ENCODE data around the gene MED12. TPM values are rescaled to one million over a fixed set of nuclear protein-coding genes. Genes with fewer than 3 reads are reported as not detected.

MED12 gene
- total and polyA plus RNA-seq, 7 donors: 4.9 to 27.6 (median 17.4) TPM

GRCh38 chrX:71169586-71169985 is 51.2 kb downstream of the MED12 start:
- Histone ChIP-seq H3K27me3 (no peaks in the 10 kb centered on the region), H3K36me3 (no peaks in the 10 kb centered on the region), H3K4me1 (no peaks in the 10 kb centered on the region), H3K9me3 (no peaks in the 10 kb centered on the region), H3K4me3 (no peak overlapping the region), H3K27ac (no peak overlapping the region)
- WGBS, 2 donors: 91 to 94% methylated on average over 22 of the region's 22 CpGs
- TF ChIP-seq EP300 (IDR thresholded peaks at IDR 0.05) (no peak), POLR2A (IDR thresholded peaks at IDR 0.05) (no peak), CTCF (IDR thresholded peaks at IDR 0.05) (no peak), POLR2AphosphoS5 (IDR thresholded peaks at IDR 0.05) (no peak)
- no peak for DNase-seq
- intact Hi-C loops (cut with DNase I): no loop called here

GRCh38 chrX:71170660-71171059 is 52.3 kb downstream of the MED12 start:
- no peak for DNase-seq
- Histone ChIP-seq H3K27me3 (no peaks in the 10 kb centered on the region), H3K9me3 (no peaks in the 10 kb centered on the region), H3K4me3 (no peak overlapping the region), H3K27ac (no peak overlapping the region), H3K4me1 (no peaks in the 10 kb centered on the region), H3K36me3 (no peaks in the 10 kb centered on the region)
- 91 to 93% methylated on average over 5 of the region's 5 CpGs for WGBS, 2 donors
- intact Hi-C loops (cut with DNase I): loop anchor here (10.0 kb wide), 1 partner anchor 716 kb away; no protein-coding TSS in a partner anchor
- no peak for TF ChIP-seq POLR2A (IDR thresholded peaks at IDR 0.05)
- no peak for TF ChIP-seq CTCF (IDR thresholded peaks at IDR 0.05)

- DNase-seq: no peak
- no peaks in the 10 kb centered on the region for H3K27me3 ChIP-seq
- H3K9me3 ChIP-seq: no peaks in the 10 kb centered on the region
- TF ChIP-seq POLR2A (IDR thresholded peaks at IDR 0.05) (no peak), EP300 (IDR thresholded peaks at IDR 0.05) (no peak), CTCF (IDR thresholded peaks at IDR 0.05) (no peak), POLR2AphosphoS5 (IDR thresholded peaks at IDR 0.05) (no peak)
- WGBS, 2 donors: 62 to 85% methylated on average over 12 of the region's 12 CpGs
- H3K27ac ChIP-seq: no peak overlapping the region
- H3K4me1 ChIP-seq: no peaks in the 10 kb centered on the region
- H3K4me3 ChIP-seq: no peak overlapping the region
- intact Hi-C loops (cut with DNase I): loop anchor here (10.0 kb wide), 1 partner anchor 716 kb away; no protein-coding TSS in a partner anchor
- no peaks in the 10 kb centered on the region for H3K36me3 ChIP-seq
These were observed 52.9 kb downstream of the MED12 start for GRCh38 chrX:71171110-71171801.

- H3K4me1 ChIP-seq: no peaks in the 10 kb centered on the region
- intact Hi-C loops (cut with DNase I): loop anchor here (10.0 kb wide), 1 partner anchor 719 kb away; no protein-coding TSS in a partner anchor
- no peak for TF ChIP-seq EP300 (IDR thresholded peaks at IDR 0.05)
- no peak for TF ChIP-seq POLR2A (IDR thresholded peaks at IDR 0.05)
- no peak for TF ChIP-seq POLR2AphosphoS5 (IDR thresholded peaks at IDR 0.05)
- TF ChIP-seq CTCF (IDR thresholded peaks at IDR 0.05): no peak
These were observed 55.0 kb downstream of the MED12 start for GRCh38 chrX:71173440-71173839.

More at GRCh38 chrX:71173440-71173839, 55.0 kb downstream of the MED12 start:
- WGBS, 2 donors: 89 to 94% methylated on average over 2 of the region's 2 CpGs
- no peak overlapping the region for H3K27ac ChIP-seq
- H3K9me3 ChIP-seq: no peaks in the 10 kb centered on the region
- no peaks in the 10 kb centered on the region for H3K36me3 ChIP-seq
- no peaks in the 10 kb centered on the region for H3K27me3 ChIP-seq
- H3K4me3 ChIP-seq: no peak overlapping the region
- DNase-seq: no peak
